Prostate gland (tissue), 2 donors: Measurements from ENCODE around the gene KLHL18.

ENCODE experiments used
- CTCF ChIP-seq, 4 experiments: fragments of 200-600 bp in 2 of 4; fragments of 450-650 bp in 2 of 4; sonication (generic) in 2 of 4; IDR thresholded peaks; 1 replicate in 3 of 4; 2 replicates in 1 of 4; pipeline ENCODE4 v1.5.1; 2016 to 2019; ENCODE audit warnings: antibody characterized with exemption in 4 of 4, mild to moderate bottlenecking in 2 of 4, moderate library complexity in 2 of 4
- POLR2A ChIP-seq: fragments of 450-650 bp; IDR thresholded peaks from one replicate; pipeline ENCODE4 v1.6.1; 2016; ENCODE audit warnings: antibody characterized with exemption, mild to moderate bottlenecking
- POLR2AphosphoS5 ChIP-seq: sonication (generic); formaldehyde crosslinking; IDR thresholded peaks from one replicate; pipeline ENCODE4 v1.6.1; 2017; ENCODE audit warnings: antibody characterized with exemption

DNA sequence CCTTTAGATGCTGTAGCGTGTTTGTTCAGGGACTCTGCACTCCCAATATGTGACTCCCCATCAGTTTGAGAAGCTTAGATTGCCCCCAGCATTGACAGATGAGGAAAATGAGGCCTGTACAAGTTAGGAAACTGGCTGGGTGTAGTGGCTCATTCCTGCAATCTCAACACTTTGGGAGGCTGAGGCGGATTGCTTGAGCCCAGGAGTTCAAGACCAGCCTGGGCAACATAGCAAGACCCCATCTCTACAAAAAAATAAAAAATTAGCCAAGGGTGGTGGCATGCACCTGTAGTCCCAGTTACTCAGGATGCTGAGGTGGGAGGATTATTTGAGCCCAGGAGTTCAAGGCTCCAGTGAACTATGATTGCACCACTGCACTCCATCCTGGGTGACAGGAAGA is 84.1 kb downstream of the KLHL18 start:
- TF ChIP-seq CTCF (IDR thresholded peaks at IDR 0.05) (no peak), POLR2A (no peak), POLR2AphosphoS5 (no peak)
